ENCODE results near the gene ACADL. TPM values are rescaled to one million over a fixed set of nuclear protein-coding genes. Genes with fewer than 3 reads are reported as not detected.

Gene ACADL
- total RNA-seq, result under 0.01 TPM in 1 of 2 replicates, not detected in the other

GRCh38 chr2:210224941-210225672 is at the start of gene ACADL:
Gene ACADL (minus strand): TSS chr2:210225447. CDS start chr2:210225263, 184 bp downstream.

GRCh38 chr2:210171309-210172218 is 53.7 kb downstream of the ACADL start, which contains the start of gene KANSL1L:
Gene KANSL1L (minus strand): TSS chr2:210171409. CDS start chr2:210154582, 16,827 bp downstream.

Other genes starting within 250 kb of the ACADL start
- 32.3 and 70.9 TPM in 2 replicates for gene RPE, start 222.8 kb downstream of the ACADL start, total RNA-seq
- gene KANSL1L, start 54.0 kb downstream of the ACADL start, total RNA-seq, result 6.3 and 13.6 TPM in 2 replicates
- 6.1 TPM in 1 of 2 replicates, not detected in the other for gene MYL1, start 89.7 kb upstream of the ACADL start, total RNA-seq

Data from epithelial cell of alveolus of lung (primary cell).